ENCODE measurements around the gene DCK. TPM values are rescaled to one million over a fixed set of nuclear protein-coding genes. Genes with fewer than 3 reads are reported as not detected.

DCK gene
- total and polyA plus RNA-seq, 2 of the 4 experiments (the other 2 are of a cell fraction): 7.0 to 8.9 TPM

DNA sequence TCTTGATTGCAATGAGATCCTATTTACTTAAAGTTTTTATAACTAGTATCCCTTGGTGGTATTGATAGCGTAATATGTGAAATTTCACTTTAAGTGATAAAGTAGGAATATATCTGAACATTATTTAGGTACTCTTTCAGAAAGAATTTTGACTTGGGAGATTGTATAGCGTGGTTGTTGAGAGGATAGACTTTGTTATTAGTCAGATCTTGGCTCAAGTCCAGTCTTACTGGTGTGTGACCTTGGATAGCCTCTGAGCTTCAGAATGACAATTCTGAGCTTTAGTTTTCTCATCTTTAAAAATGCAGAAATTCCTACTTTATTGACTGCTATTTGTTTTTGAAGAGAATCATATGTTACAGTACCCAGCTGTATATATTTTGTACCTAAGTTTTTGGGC lies 32.6 kb downstream of the DCK start:
- H2BK15ac ChIP-seq (ENCODE audit: low read depth, low read length): no peak overlapping the region
- no peak overlapping the region for H3K9ac ChIP-seq (ENCODE audit: low read depth, low read length)
- TF ChIP-seq, protein P1, sequence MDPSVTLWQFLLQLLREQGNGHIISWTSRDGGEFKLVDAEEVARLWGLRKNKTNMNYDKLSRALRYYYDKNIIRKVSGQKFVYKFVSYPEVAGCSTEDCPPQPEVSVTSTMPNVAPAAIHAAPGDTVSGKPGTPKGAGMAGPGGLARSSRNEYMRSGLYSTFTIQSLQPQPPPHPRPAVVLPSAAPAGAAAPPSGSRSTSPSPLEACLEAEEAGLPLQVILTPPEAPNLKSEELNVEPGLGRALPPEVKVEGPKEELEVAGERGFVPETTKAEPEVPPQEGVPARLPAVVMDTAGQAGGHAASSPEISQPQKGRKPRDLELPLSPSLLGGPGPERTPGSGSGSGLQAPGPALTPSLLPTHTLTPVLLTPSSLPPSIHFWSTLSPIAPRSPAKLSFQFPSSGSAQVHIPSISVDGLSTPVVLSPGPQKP (IDR thresholded peaks at IDR 0.05; ENCODE audit: borderline replicate concordance, low read depth, low read length): no peak
- no peak for TF ChIP-seq SMC3 (IDR thresholded peaks at IDR 0.05; ENCODE audit: low read depth, low read length)
- TF ChIP-seq NFE2L2 (IDR thresholded peaks at IDR 0.05; ENCODE audit: low read depth, low read length): no peak
- no peak for TF ChIP-seq POLR2A (IDR thresholded peaks at IDR 0.05; ENCODE audit: low read depth, low read length)
- TF ChIP-seq MAFK (IDR thresholded peaks at IDR 0.05; ENCODE audit: low read depth, low read length): no peak
- TF ChIP-seq MAZ (IDR thresholded peaks at IDR 0.05; ENCODE audit: borderline replicate concordance, low read depth, low read length): no peak
- TF ChIP-seq, protein P2, sequence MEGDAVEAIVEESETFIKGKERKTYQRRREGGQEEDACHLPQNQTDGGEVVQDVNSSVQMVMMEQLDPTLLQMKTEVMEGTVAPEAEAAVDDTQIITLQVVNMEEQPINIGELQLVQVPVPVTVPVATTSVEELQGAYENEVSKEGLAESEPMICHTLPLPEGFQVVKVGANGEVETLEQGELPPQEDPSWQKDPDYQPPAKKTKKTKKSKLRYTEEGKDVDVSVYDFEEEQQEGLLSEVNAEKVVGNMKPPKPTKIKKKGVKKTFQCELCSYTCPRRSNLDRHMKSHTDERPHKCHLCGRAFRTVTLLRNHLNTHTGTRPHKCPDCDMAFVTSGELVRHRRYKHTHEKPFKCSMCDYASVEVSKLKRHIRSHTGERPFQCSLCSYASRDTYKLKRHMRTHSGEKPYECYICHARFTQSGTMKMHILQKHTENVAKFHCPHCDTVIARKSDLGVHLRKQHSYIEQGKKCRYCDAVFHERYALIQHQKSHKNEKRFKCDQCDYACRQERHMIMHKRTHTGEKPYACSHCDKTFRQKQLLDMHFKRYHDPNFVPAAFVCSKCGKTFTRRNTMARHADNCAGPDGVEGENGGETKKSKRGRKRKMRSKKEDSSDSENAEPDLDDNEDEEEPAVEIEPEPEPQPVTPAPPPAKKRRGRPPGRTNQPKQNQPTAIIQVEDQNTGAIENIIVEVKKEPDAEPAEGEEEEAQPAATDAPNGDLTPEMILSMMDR (conservative IDR thresholded peaks at IDR 0.05; ENCODE audit: low read depth, low read length): no peak
- peak overlapping the region; percentile 36; the same call in 1 of the 2 replicates for H3K4me2 ChIP-seq (ENCODE audit: low read depth, low read length)
- H2BK5ac ChIP-seq (ENCODE audit: low read depth, low read length, poor library complexity, severe bottlenecking): peak overlapping the region; percentile 84
- no peaks in the 10 kb centered on the region for H4K20me1 ChIP-seq (ENCODE audit: insufficient read depth, low read length)
- H2BK20ac ChIP-seq (ENCODE audit: low read depth, low read length): no peak overlapping the region
- H3K4ac ChIP-seq (ENCODE audit: low read depth, low read length): no peak overlapping the region
- in situ Hi-C loops (cut with MboI; ENCODE audit: low sequenced_read_pairs): loop anchor here (25.0 kb wide), 1 partner anchor 536 kb away; no protein-coding TSS in a partner anchor
- H2BK120ac ChIP-seq (ENCODE audit: low read depth, low read length): no peak overlapping the region
- WGBS, 2 experiments (ENCODE audit: extremely low coverage in 2 of 2, insufficient read length in 1 of 2): no CpG with 5 or more reads among the region's 2 CpGs
- H2AFZ ChIP-seq (replicated peaks; ENCODE audit: low read length, poor library complexity): no peak overlapping the region
- H3K18ac ChIP-seq (ENCODE audit: low read depth, low read length): peak overlapping the region; percentile 53; the same call in 1 of the 2 replicates
- BruUV-seq (replicated peaks): no TSS peak
- ChIA-PET CTCF (no interaction called here), POLR2A (ENCODE audit: unreplicated experiment) (no interaction called here)
- H3K9me1 ChIP-seq (ENCODE audit: insufficient read depth, low read length): no peaks in the 10 kb centered on the region
- H3K23ac ChIP-seq (ENCODE audit: low read depth, low read length): no peak overlapping the region
- no peak overlapping the region for H4K91ac ChIP-seq (ENCODE audit: insufficient read depth, low read depth, low read length)
- peak; percentile 89 for ATAC-seq (ENCODE audit: low read depth)
- no peak overlapping the region for H4K8ac ChIP-seq (ENCODE audit: low read depth in 2 of 2, low read length in 2 of 2)
- peaks cover 11 to 26% of the 10 kb centered on the region in 2 experiments for H3K79me1 ChIP-seq (ENCODE audit: low read depth in 1 of 2, low read length in 2 of 2)
- H3K4me3 ChIP-seq (ENCODE audit: insufficient read depth, low read depth, low read length): no peak overlapping the region
- H4K5ac ChIP-seq (ENCODE audit: low read depth, low read length): no peak overlapping the region
- peak; percentile 90 for DNase-seq
- no peak overlapping the region for H2AK9ac ChIP-seq (replicated peaks; ENCODE audit: low read depth, low read length, poor library complexity)
- no peak overlapping the region for H3K56ac ChIP-seq (ENCODE audit: extremely low read depth, insufficient read depth, low read length)
- no peaks in the 10 kb centered on the region for H3K9me3 ChIP-seq (ENCODE audit: control insufficient read depth, insufficient read depth, low read length)
- H3K4me1 ChIP-seq (ENCODE audit: control insufficient read depth, insufficient read depth, low read length): peaks cover 2% of the 10 kb centered on the region
- no peaks in the 10 kb centered on the region for H3K27me3 ChIP-seq (ENCODE audit: control insufficient read depth, insufficient read depth, low read length)
- no peak overlapping the region for H3K14ac ChIP-seq (replicated peaks; ENCODE audit: low read depth, low read length)
- dilution Hi-C loops (cut with HindIII; ENCODE audit: low sequenced_read_pairs, unreplicated experiment): no loop called here
- intact Hi-C loops (cut with micrococcal nuclease): no loop called here
- no peak overlapping the region for H3K27ac ChIP-seq (ENCODE audit: insufficient read depth, low read length)
- H2AK5ac ChIP-seq (ENCODE audit: low read depth, low read length): no peak overlapping the region
- peaks cover 3% of the 10 kb centered on the region for H3K36me3 ChIP-seq (ENCODE audit: control insufficient read depth, insufficient read depth, low read length)
